ENCODE measurements around the gene RGPD3. TPM values are rescaled to one million over a fixed set of nuclear protein-coding genes. Genes with fewer than 3 reads are reported as not detected.

Gene RGPD3
- total RNA-seq, 1 experiment from 2014 or later, result 0.27 TPM

GRCh38 chr2:106363791-106364190, 104.4 kb downstream of the RGPD3 start:
- Histone ChIP-seq H3K36me3 (ENCODE audit: control insufficient read depth, insufficient read depth, low read length) (no peaks in the 10 kb centered on the region), H3K4me1 (no peaks in the 10 kb centered on the region), H3K4me3 (ENCODE audit: low read depth, low read length) (no peak overlapping the region), H3K27me3 (replicated peaks; ENCODE audit: control insufficient read depth, insufficient read depth, low read length) (no peaks in the 10 kb centered on the region), H3K9me3 (no peaks in the 10 kb centered on the region)
- TF ChIP-seq CTCF (IDR thresholded peaks at IDR 0.05; ENCODE audit: insufficient read depth in 1 of 2, low read depth in 1 of 2, low read length in 1 of 2, severe bottlenecking in 1 of 2, unreplicated experiment in 1 of 2), result no peak
- no TSS peak for BruUV-seq (replicated peaks)
- Mint-ChIP-seq H3K27ac (ENCODE audit: unreplicated experiment) (no peak overlapping the region), H3K27me3 (ENCODE audit: insufficient read depth, unreplicated experiment) (peaks cover 6% of the 10 kb centered on the region), H3K9me3 (ENCODE audit: unreplicated experiment) (no peaks in the 10 kb centered on the region), H3K4me3 (ENCODE audit: unreplicated experiment) (no peak overlapping the region), H3K4me1 (ENCODE audit: low read depth, unreplicated experiment) (no peaks in the 10 kb centered on the region), H3K36me3 (ENCODE audit: insufficient read depth, unreplicated experiment) (no peaks in the 10 kb centered on the region)
- CTCF ChIA-PET, result no interaction called here
- intact Hi-C loops (cut with micrococcal nuclease; ENCODE audit: unreplicated experiment), result no loop called here
- no peak for DNase-seq
- POLR2A ChIA-PET, result no interaction called here

- CTCF ChIA-PET, result interaction anchor here (0.6 kb wide), 1 partner anchor 351 kb away, joined by 4 read pairs; no protein-coding TSS in a partner anchor
- no peak for DNase-seq
- no peaks in the 10 kb centered on the region for H3K4me1 Mint-ChIP-seq (ENCODE audit: low read depth, unreplicated experiment)
- no peaks in the 10 kb centered on the region for H3K36me3 ChIP-seq (ENCODE audit: control insufficient read depth, insufficient read depth, low read length)
- intact Hi-C loops (cut with micrococcal nuclease; ENCODE audit: unreplicated experiment), result no loop called here
- POLR2A ChIA-PET, result no interaction called here
- no peaks in the 10 kb centered on the region for H3K9me3 Mint-ChIP-seq (ENCODE audit: unreplicated experiment)
- no peaks in the 10 kb centered on the region for H3K36me3 Mint-ChIP-seq (ENCODE audit: insufficient read depth, unreplicated experiment)
- H3K27me3 Mint-ChIP-seq (ENCODE audit: insufficient read depth, unreplicated experiment), result peaks cover 6% of the 10 kb centered on the region
- no peak overlapping the region for H3K4me3 Mint-ChIP-seq (ENCODE audit: unreplicated experiment)
- H3K27me3 ChIP-seq (replicated peaks; ENCODE audit: control insufficient read depth, insufficient read depth, low read length), result no peaks in the 10 kb centered on the region
- TF ChIP-seq CTCF (IDR thresholded peaks at IDR 0.05; ENCODE audit: insufficient read depth in 1 of 2, low read depth in 1 of 2, low read length in 1 of 2, severe bottlenecking in 1 of 2, unreplicated experiment in 1 of 2), result no peak
- H3K4me3 ChIP-seq (ENCODE audit: low read depth, low read length), result no peak overlapping the region
- H3K4me1 ChIP-seq, result no peaks in the 10 kb centered on the region
- no TSS peak for BruUV-seq (replicated peaks)
- H3K27ac Mint-ChIP-seq (ENCODE audit: unreplicated experiment), result no peak overlapping the region
- no peaks in the 10 kb centered on the region for H3K9me3 ChIP-seq
Measured at GRCh38 chr2:106362789-106363188, 105.4 kb downstream of the RGPD3 start.

- POLR2A ChIA-PET, result no interaction called here
- no peak for TF ChIP-seq CTCF (IDR thresholded peaks at IDR 0.05; ENCODE audit: insufficient read depth in 1 of 2, low read depth in 1 of 2, low read length in 1 of 2, severe bottlenecking in 1 of 2, unreplicated experiment in 1 of 2)
- no peak overlapping the region for H3K4me3 Mint-ChIP-seq (ENCODE audit: unreplicated experiment)
- no peaks in the 10 kb centered on the region for H3K36me3 Mint-ChIP-seq (ENCODE audit: insufficient read depth, unreplicated experiment)
- Histone ChIP-seq H3K4me3 (ENCODE audit: low read depth, low read length) (no peak overlapping the region), H3K27me3 (replicated peaks; ENCODE audit: control insufficient read depth, insufficient read depth, low read length) (no peaks in the 10 kb centered on the region), H3K36me3 (ENCODE audit: control insufficient read depth, insufficient read depth, low read length) (no peaks in the 10 kb centered on the region), H3K9me3 (no peaks in the 10 kb centered on the region), H3K4me1 (no peaks in the 10 kb centered on the region)
- no TSS peak for BruUV-seq (replicated peaks)
- H3K27me3 Mint-ChIP-seq (ENCODE audit: insufficient read depth, unreplicated experiment), result peaks cover 6% of the 10 kb centered on the region
- intact Hi-C loops (cut with micrococcal nuclease; ENCODE audit: unreplicated experiment), result loop anchor here (10.0 kb wide), 1 partner anchor 1255 kb away; no protein-coding TSS in a partner anchor
- H3K4me1 Mint-ChIP-seq (ENCODE audit: low read depth, unreplicated experiment), result no peaks in the 10 kb centered on the region
- no peaks in the 10 kb centered on the region for H3K9me3 Mint-ChIP-seq (ENCODE audit: unreplicated experiment)
- CTCF ChIA-PET, result no interaction called here
- DNase-seq, result no peak
- H3K27ac Mint-ChIP-seq (ENCODE audit: unreplicated experiment), result no peak overlapping the region
Measured at GRCh38 chr2:106359512-106359911, 108.7 kb downstream of the RGPD3 start.

Data from Caco-2 (cell line).